Activated CD4-positive, alpha-beta T cell treated with anti-CD3 and anti-CD28 coated beads for 36 hours (primary cell): ENCODE data around the gene ENTPD2. TPM values are rescaled to one million over a fixed set of nuclear protein-coding genes. Genes with fewer than 3 reads are reported as not detected.

Experiments
- ATAC-seq: fragments of 200-7000 bp; cut with Tn5 transposase; one replicate; pipeline ENCODE4 v1.10.0; 2021; ENCODE audit warnings: mild to moderate bottlenecking, moderate library complexity
- CTCF ChIA-PET: fragments of 350-600 bp; sonication (Branson Sonifier 250); formaldehyde crosslinking; loops from one replicate; lab custom pipeline; 2021; ENCODE audit warnings: antibody characterized with exemption; lab: Charles Lee
- POLR2A ChIA-PET: fragments of 350-600 bp; sonication (Branson Sonifier 250); formaldehyde crosslinking; loops from one replicate; lab custom pipeline; 2021; ENCODE audit warnings: antibody characterized with exemption, inconsistent platforms; lab: Charles Lee
- DNase-seq: peaks from one replicate; pipeline ENCODE4 v3.0.0-alpha.2; 2020
- H3K27ac Mint-ChIP-seq: one replicate; pipeline ENCODE4 v1.8.0; 2021; ENCODE audit warnings: mixed read lengths
- H3K27me3 Mint-ChIP-seq: one replicate; pipeline ENCODE4 v1.8.0; 2021; ENCODE audit warnings: mixed read lengths
- H3K36me3 Mint-ChIP-seq: one replicate; pipeline ENCODE4 v1.8.0; 2021; ENCODE audit warnings: low read depth, mixed read lengths
- H3K4me1 Mint-ChIP-seq: one replicate; pipeline ENCODE4 v1.8.0; 2021; ENCODE audit warnings: mixed read lengths
- H3K4me3 Mint-ChIP-seq: one replicate; pipeline ENCODE4 v1.8.0; 2021; ENCODE audit warnings: mild to moderate bottlenecking, moderate library complexity, mixed read lengths
- H3K9me3 Mint-ChIP-seq: one replicate; pipeline ENCODE4 v1.8.0; 2021; ENCODE audit warnings: low read depth, mixed read lengths
- intact Hi-C, 2 experiments: fragments of 100-400 bp; cut with DNase I in 1 of 2; cut with micrococcal nuclease in 1 of 2; formaldehyde crosslinking; loops; one replicate each; pipeline versions ENCODE4 v1.14.2 to v1.15.1; 2022 to 2024; cut with DNase I, micrococcal nuclease
- total RNA-seq, 2 experiments: library from RNA; stranded (reverse); gene quantifications; one replicate each; pipeline ENCODE4 v1.2.3, GENCODE V29; 2021

Gene ENTPD2
- total RNA-seq, 2 experiments from 2014 or later, result 0.19 TPM; not detected in 1

- ATAC-seq (no peak), DNase-seq (no peak)
- Mint-ChIP-seq H3K27me3 (no peaks in the 10 kb centered on the region), H3K4me3 (peak overlapping the region; percentile 71), H3K27ac (peak overlapping the region; percentile 71), H3K9me3 (no peaks in the 10 kb centered on the region), H3K36me3 (no peaks in the 10 kb centered on the region), H3K4me1 (peaks cover 9% of the 10 kb centered on the region)
- intact Hi-C loops, result loop anchor here (1.0 to 2.0 kb wide), 7 partner anchors 14 to 280 kb away; partner anchors contain the start of genes ABCA2 (in 1 of the 2), MAN1B1 (in 1 of the 2), NPDC1 (in 1 of the 2) and TMEM141 (in 1 of the 2)
- ChIA-PET CTCF (interaction anchor here (0.6 to 4.8 kb wide), 14 partner anchors 10 to 342 kb away, joined by 3 to 32 read pairs (median 4); partner anchors contain the start of genes AJM1, NPDC1 and SSNA1), POLR2A (interaction anchor here (0.5 to 1.6 kb wide), 3 partner anchors 14 to 25 kb away, joined by 3 to 11 read pairs (median 4); partner anchors contain the start of gene MAN1B1)
Observed at GRCh38 chr9:137070906-137071275, 17.0 kb upstream of the ENTPD2 start.

DNA sequence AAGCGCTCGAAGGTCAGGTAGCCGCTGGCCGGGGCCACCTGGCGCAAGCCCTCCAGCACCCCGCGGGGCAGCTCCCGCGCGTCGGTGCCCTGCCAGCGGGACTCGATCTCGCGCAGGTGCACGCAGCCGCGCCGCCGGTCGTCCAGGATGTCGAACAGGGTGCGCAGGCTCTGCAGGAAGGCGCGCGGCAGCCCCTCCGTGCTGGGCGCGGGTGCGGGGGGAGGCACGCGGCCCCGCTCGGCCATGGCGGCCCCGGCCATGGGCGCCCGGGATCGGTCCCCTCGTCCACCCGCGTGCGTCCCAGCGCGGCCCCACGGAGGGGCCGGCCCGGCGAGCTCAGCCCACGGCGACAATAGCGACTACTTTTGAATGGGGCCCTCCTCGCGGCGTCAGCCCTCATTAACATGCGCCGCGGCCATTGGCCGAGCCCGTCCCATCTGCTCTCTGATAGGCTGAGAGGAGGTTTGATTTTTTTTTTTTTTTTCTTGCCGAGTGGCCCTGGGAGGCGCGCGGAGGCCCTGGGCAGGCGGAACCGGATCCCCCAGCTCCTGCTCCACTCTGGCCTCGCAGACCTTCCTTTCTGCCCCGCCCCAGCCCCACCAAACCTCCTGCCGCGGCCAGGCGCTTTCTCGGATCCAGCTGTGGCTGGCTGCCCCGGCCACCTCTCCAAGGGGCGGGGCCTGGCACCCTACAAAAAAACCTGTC is 16.5 kb upstream of the ENTPD2 start, which contains the start of gene SAPCD2:
Gene SAPCD2, minus strand, starts transcription at position 357 of the 705 bp plus-strand sequence. Its CDS starts 97 bp downstream, at position 260.
- POLR2A ChIA-PET, result interaction anchor here (0.5 to 1.6 kb wide), 4 partner anchors 15 to 117 kb away, joined by 3 to 11 read pairs (median 4); partner anchors contain the start of gene MAN1B1
- intact Hi-C loops, result loop anchor here (1.0 to 2.0 kb wide), 7 partner anchors 14 to 279 kb away; partner anchors contain the start of genes ABCA2 (in 1 of the 2), MAN1B1 (in 1 of the 2), NPDC1 (in 1 of the 2) and TMEM141 (in 1 of the 2)
- ATAC-seq, result peak; percentile 91
- Mint-ChIP-seq H3K27me3 (no peaks in the 10 kb centered on the region), H3K27ac (peak within 1 kb of the TSS; percentile 71), H3K4me1 (peaks cover 9% of the 10 kb centered on the region), H3K36me3 (no peaks in the 10 kb centered on the region), H3K4me3 (peak within 1 kb of the TSS; percentile 71), H3K9me3 (no peaks in the 10 kb centered on the region)
- CTCF ChIA-PET, result interaction anchor here (0.6 to 4.8 kb wide), 15 partner anchors 10 to 603 kb away, joined by 3 to 32 read pairs (median 4); partner anchors contain the start of genes AJM1 and NPDC1
- DNase-seq, result peak; percentile 92

DNA sequence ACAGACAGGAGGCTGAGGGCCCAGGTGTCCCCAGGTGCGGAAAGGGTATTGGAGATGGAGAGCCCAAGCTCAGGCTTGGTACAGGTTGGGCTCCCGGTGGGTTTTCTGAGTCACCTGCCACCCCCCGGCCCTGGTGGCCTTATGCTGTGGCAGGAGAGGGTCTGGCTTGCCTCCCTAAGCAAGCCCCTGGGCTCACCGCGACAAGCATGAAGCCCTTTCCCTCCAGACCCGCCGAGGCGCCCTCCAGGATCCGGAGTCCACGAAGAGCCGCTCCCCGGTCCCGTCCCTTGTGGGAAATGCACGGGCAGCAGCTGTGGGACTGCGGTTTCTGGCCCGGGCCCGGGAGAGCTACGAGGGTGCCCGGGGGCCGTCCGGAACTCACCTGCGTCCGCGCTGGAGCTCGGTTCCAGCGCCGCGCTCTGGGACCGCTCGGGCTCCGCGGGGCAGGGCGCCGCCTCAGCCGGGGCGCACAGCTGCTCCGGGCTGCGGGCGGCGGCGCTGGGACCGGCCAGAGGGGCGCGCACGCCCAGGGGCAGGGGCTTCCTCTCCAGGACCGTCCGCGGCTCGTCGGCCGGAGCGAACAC is 15.7 kb upstream of the ENTPD2 start:
- H3K4me1 Mint-ChIP-seq, result peaks cover 9% of the 10 kb centered on the region
- DNase-seq, result peak; percentile 36
- H3K4me3 Mint-ChIP-seq, result peak overlapping the region; percentile 51
- intact Hi-C loops, result loop anchor here (1.0 to 10.0 kb wide), 9 partner anchors 15 to 285 kb away; partner anchors contain the start of genes ABCA2 (in 2 of the 2), MAN1B1 (in 1 of the 2), NPDC1 (in 1 of the 2) and TMEM141 (in 1 of the 2)
- H3K36me3 Mint-ChIP-seq, result no peaks in the 10 kb centered on the region
- ChIA-PET POLR2A (interaction anchor here (1.6 kb wide), 1 partner anchor 17 kb away, joined by 11 read pairs; the partner anchor contains the start of gene MAN1B1), CTCF (interaction anchor here (0.6 to 4.8 kb wide), 15 partner anchors 9 to 1512 kb away, joined by 3 to 32 read pairs (median 4); partner anchors contain the start of gene NPDC1)
- no peak overlapping the region for H3K27ac Mint-ChIP-seq
- H3K9me3 Mint-ChIP-seq, result no peaks in the 10 kb centered on the region
- ATAC-seq, result no peak
- no peaks in the 10 kb centered on the region for H3K27me3 Mint-ChIP-seq

- ChIA-PET CTCF (interaction anchor here (0.6 to 4.8 kb wide), 23 partner anchors 8 to 1512 kb away, joined by 3 to 43 read pairs (median 5); partner anchors contain the start of genes MAN1B1, NPDC1 and UAP1L1), POLR2A (interaction anchor here (1.6 to 1.7 kb wide), 2 partner anchors 18 to 27 kb away, joined by 5 to 11 read pairs; partner anchors contain the start of gene MAN1B1)
- no peaks in the 10 kb centered on the region for H3K9me3 Mint-ChIP-seq
- peaks cover 9% of the 10 kb centered on the region for H3K4me1 Mint-ChIP-seq
- intact Hi-C loops, result loop anchor here in 1 of 2 experiments (5.0 to 10.0 kb wide), 2 partner anchors 42 to 284 kb away; partner anchors contain the start of gene ABCA2
- H3K27me3 Mint-ChIP-seq, result no peaks in the 10 kb centered on the region
- DNase-seq (no peak), ATAC-seq (no peak)
- H3K4me3 Mint-ChIP-seq, result peak overlapping the region; percentile 51
- peaks cover 2% of the 10 kb centered on the region for H3K36me3 Mint-ChIP-seq
- H3K27ac Mint-ChIP-seq, result no peak overlapping the region
Observed at GRCh38 chr9:137068539-137069507, 15.0 kb upstream of the ENTPD2 start.

DNA sequence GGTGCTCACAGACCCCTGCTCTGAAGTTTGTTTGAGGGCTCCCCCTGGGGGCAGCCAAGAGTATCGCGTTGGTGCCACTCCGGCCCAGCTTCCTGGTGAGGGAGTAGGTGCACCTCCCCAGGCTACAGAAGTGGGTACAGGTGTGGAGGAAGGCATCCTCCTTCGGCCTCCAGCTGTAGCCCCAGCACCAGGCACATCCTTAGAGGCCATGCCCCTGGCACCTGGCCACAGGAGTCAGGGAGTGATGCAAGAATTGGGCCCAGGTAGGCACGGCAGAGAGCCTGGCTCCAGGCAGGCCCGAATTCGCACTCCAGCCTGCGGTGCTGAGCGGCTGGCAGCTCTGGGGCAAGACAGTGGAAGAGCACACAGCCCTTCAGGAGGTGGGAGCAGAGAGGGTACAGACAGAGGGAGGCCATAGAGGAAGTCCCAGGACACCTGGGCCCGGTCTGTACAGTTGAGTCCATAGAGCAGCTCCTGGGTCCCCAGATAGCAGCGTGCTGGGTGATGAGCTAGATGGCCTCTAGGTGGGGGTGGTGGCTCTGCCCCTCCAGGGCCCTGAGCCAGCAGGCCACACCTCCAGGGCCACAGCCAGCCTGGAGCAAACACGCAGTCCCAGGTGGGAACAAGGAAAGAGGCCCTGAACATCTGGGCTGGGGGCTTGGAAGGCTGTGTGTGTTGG is 14.1 kb upstream of the ENTPD2 start:
- Mint-ChIP-seq H3K27me3 (no peaks in the 10 kb centered on the region), H3K27ac (peak overlapping the region; percentile 55), H3K36me3 (peaks cover 2% of the 10 kb centered on the region), H3K9me3 (no peaks in the 10 kb centered on the region), H3K4me3 (peak overlapping the region; percentile 28), H3K4me1 (peaks cover 9% of the 10 kb centered on the region)
- intact Hi-C loops, result loop anchor here (1.0 to 10.0 kb wide), 4 partner anchors 19 to 283 kb away; partner anchors contain the start of gene ABCA2 (in 1 of the 2)
- peak; percentile 92 for DNase-seq
- CTCF ChIA-PET, result interaction anchor here (0.6 to 4.8 kb wide), 22 partner anchors 8 to 290 kb away, joined by 3 to 43 read pairs (median 6); partner anchors contain the start of genes MAN1B1, NPDC1 and UAP1L1
- POLR2A ChIA-PET, result interaction anchor here (0.6 to 1.7 kb wide), 3 partner anchors 28 to 1145 kb away, joined by 3 to 5 read pairs (median 4); no protein-coding TSS in a partner anchor
- peak; percentile 71 for ATAC-seq

DNA sequence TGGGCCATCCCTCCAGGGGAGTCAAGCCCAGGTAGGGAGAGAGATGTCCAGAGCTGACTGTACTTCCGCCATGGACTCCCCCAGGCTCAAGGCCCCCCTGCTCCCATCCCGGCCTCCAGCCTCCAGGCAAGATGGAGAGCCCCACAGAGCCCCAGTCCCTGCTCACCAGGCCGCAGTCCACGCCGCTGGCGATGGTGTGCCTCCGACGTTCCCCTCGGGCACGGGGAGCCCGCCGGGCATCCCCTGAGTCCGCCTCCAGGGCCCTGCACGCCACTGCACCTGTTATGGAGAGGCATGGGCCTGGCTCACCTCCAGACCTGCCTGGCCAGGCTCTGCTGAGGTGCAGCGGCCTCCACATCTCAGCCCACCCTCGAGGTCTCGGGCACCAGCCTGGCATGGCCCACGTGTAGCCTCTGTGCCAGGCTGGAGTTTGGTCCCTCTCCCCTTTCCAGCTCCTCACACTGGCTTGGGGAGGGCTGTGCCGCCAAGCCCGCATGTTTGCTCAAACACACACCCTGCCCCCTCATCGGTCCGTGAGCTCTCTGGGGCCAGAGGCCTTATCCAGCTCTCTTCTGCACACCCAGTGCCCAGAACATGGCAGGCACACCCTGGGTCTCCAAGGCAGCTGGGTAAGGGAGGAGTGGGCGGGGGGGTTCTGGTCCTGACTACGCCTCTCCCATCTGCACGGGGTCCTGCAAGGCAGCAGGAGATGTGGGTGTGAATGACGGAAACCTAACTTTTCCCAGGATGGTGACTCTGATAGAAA is 12.4 kb upstream of the ENTPD2 start:
- Mint-ChIP-seq H3K27ac (no peak overlapping the region), H3K36me3 (peaks cover 2% of the 10 kb centered on the region), H3K4me3 (no peak overlapping the region), H3K9me3 (no peaks in the 10 kb centered on the region), H3K27me3 (no peaks in the 10 kb centered on the region), H3K4me1 (peaks cover 9% of the 10 kb centered on the region)
- DNase-seq (no peak), ATAC-seq (no peak)
- POLR2A ChIA-PET, result no interaction called here
- intact Hi-C loops, result loop anchor here in 1 of 2 experiments (2.0 to 10.0 kb wide), 3 partner anchors 17 to 281 kb away; partner anchors contain the start of gene ABCA2
- CTCF ChIA-PET, result interaction anchor here (0.7 to 3.6 kb wide), 7 partner anchors 11 to 252 kb away, joined by 3 to 43 read pairs (median 6); partner anchors contain the start of genes MAN1B1 and NPDC1

GRCh38 chr9:137065336-137065967 is 11.6 kb upstream of the ENTPD2 start:
- Mint-ChIP-seq H3K36me3 (peaks cover 2% of the 10 kb centered on the region), H3K9me3 (no peaks in the 10 kb centered on the region), H3K4me3 (no peak overlapping the region), H3K4me1 (peaks cover 5% of the 10 kb centered on the region), H3K27ac (no peak overlapping the region), H3K27me3 (no peaks in the 10 kb centered on the region)
- DNase-seq (no peak), ATAC-seq (no peak)
- CTCF ChIA-PET, result interaction anchor here (0.5 to 3.6 kb wide), 6 partner anchors 10 to 251 kb away, joined by 3 to 43 read pairs (median 4); partner anchors contain the start of genes MAN1B1 and NPDC1
- POLR2A ChIA-PET, result no interaction called here
- intact Hi-C loops, result loop anchor here in 1 of 2 experiments (5.0 to 10.0 kb wide), 2 partner anchors 38 to 281 kb away; partner anchors contain the start of gene ABCA2

DNA sequence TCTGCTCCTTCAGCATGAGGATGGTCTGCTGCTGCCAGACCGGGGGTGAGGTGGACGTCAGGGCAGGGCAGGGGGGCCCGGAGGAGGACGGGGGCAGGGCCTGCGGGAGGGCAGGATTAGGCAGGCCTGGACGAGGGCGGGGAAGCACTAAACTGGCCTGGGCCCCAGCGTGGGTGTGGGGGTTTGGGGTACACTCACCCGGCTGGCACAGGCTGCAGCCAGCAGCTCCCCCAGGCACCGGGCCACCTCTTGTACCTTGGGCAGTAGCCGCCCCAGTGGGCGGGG is 11.0 kb upstream of the ENTPD2 start:
- Mint-ChIP-seq H3K9me3 (no peaks in the 10 kb centered on the region), H3K27ac (no peak overlapping the region), H3K4me3 (no peak overlapping the region), H3K4me1 (peaks cover 5% of the 10 kb centered on the region), H3K27me3 (no peaks in the 10 kb centered on the region), H3K36me3 (peaks cover 2% of the 10 kb centered on the region)
- ChIA-PET POLR2A (no interaction called here), CTCF (interaction anchor here (0.5 to 2.5 kb wide), 8 partner anchors 9 to 335 kb away, joined by 3 to 11 read pairs (median 6); no protein-coding TSS in a partner anchor)
- no peak for DNase-seq
- intact Hi-C loops, result loop anchor here (1.0 to 10.0 kb wide), 4 partner anchors 19 to 280 kb away; partner anchors contain the start of genes ABCA2 (in 1 of the 2) and NPDC1 (in 1 of the 2)
- ATAC-seq, result no peak
